CMK (cell line): ENCODE results near the gene ACADVL.
"Not testable (repeated sequence)": the region's sequence is repeated elsewhere in the genome, so short reads cannot be mapped to it uniquely, and the experiment has no call there.

ENCODE experiments used
- DNase-seq: peaks from one replicate; pipeline ENCODE4 v3.0.0-alpha.2; 2010; ENCODE audit warnings: low read depth

The ACADVL gene

GRCh38 chr17:7235693-7236665 lies 16.2 kb downstream of the ACADVL start:
- no peak for DNase-seq

- no peak for DNase-seq
Measured at GRCh38 chr17:7236808-7237207, 17.1 kb downstream of the ACADVL start.

DNA sequence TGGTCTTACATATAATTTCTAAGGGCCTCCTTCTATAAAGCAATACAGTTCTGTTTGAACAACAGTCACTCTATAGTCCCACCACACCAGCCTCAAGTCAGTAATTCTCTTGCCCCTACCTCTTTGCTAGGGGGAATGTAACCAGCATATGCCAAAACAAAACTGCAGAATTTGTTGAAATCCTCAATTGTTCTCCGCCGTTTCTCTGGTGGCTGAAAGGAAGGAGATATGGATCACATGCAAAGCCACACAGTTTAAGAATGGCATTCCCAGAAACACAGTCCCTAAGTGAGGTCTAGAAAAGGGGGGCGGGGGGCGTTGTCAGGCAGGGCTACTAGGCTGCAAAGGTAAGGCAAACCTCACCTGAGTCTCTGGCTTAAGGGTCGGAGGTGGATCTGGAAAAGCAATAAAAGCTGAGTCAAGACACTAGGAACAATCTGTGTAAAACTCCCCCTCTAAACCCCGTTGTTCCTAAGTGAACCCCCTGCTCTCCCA lies 17.6 kb downstream of the ACADVL start:
- no peak for DNase-seq

GRCh38 chr17:7237761-7238419 lies 18.2 kb downstream of the ACADVL start:
- DNase-seq: no peak

DNA sequence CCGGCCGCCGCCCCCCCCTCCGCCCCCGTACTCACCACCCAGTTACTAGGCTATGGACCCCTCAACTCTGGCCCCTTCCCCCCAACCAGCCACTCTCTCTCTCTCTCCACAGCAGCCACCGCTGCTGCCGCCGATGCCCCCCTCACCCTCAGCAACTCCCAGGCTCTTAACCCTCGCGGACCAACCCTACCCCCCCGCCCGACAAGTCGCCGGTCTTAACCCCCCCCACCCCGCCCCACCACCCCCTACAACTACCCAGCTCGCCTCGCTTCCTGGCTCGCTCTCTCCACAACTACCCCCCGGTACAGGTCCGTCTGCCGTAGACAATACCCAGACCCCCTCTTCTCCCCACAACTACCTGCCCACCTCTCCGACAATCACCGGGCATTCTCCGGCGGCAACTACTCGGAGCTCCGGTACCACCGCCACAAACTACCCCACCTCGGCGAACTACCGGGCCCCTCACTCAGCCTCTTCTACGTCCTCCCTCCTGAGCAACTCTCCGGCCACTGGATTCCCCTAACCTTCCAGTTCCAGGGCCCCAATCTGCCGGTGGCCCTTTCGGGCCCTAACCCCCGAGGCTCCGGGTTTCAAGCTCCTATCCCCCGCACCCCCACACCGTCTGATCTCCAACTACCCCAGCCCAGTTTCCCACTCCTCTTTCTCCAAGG lies 18.8 kb downstream of the ACADVL start:
- no peak for DNase-seq

DNA sequence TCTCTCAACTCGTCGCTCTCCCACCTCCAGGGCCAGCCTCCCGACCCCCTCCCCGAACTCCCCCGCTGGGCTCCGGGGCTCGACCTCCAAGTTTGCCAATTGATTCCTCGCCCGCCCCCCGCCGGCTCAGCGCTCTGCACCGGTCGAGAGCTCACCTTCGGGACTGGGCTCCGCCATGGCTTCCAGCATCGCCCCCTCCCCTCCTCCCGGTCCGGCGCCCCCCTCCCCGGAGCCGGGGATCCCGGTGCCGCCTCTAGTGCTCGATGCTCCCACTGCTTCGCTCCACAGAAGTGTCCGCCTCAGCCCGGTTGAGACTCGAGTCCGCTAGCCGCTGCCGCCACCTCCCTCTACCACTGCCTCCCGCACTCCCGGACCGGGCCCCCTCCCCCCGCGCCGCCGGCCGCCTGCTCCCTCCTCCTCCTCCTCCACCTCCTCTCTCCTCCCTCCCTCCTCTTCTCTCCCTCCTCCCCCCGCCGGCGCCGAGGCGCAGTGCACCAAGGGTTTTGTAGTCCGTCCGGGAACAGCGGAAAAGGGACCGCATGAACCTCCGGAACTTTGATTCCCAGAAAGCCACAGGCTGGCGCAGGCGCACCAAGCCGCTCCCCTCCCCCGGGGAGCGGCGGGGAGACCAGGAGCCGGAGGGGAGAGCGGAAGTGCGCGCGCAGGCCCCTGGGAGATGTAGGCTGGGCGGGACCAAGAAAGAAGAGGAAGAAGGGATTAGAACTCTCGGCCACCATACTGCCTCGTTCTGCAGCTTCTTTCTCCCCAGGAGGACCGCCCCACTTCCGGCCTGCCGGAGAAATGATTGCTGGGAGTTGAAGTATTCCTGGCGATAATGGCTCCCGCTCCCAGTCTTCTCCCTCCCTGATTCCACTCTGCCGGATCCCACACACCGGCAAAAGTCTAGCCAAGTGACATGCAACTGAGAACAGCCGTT lies 19.6 kb downstream of the ACADVL start, which contains the start of gene PHF23:
PHF23 (minus strand) TSS at position 367 of the 937 bp plus-strand sequence; CDS start at position 189, 178 bp downstream.
- DNase-seq: peak; percentile 90

GRCh38 chr17:7240375-7240774 lies 20.6 kb downstream of the ACADVL start:
- no peak for DNase-seq

- no peak for DNase-seq
Measured at GRCh38 chr17:7241090-7241733, 21.5 kb downstream of the ACADVL start.

DNA sequence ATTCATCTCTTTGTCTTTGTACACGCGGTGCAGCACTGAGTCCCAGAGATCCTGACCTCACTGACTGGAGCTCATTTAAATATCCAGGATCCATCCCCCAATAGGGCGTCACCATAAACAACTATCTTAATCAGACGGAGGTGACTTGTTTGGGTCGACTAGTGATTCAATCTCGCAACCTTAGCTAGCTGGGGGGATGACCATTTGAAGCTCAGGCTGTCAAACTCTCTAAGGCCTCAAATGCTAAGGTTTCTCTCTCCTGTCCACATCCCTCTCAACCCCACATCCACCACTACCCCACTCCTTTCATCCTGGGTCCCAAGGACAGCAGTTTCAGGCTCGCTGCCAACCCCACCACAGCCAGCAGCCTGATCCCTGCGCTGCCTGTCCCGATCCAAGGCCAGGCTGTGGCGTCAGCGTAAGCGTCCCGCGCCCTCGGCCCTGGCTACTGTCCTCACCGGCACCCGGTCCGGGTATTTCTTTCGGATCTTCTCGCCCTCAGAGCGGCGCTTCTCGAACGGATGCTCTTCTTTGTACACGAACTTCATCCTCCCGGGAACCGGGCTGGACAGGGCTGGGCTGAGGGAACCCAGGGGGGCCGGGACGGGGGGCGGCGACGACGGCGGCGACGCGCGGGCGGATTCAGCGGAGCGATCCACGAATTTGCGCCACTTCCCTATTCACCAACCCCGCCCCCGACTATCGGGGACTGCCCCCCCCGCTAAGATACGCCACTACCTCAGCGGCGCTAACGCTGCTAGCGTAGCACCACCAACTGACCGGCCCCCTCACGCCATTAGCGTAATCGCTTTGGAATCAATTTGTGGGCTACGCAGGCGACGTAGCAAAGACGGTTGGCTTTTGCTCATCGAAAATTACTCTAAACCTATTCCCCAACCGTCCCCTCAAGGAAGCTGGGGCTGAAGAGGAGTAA lies 22.3 kb downstream of the ACADVL start, which contains the start of gene GABARAP:
GABARAP (minus strand) TSS at position 667 of the 934 bp plus-strand sequence; CDS start at position 548, 119 bp downstream.
- no peak for DNase-seq

GRCh38 chr17:7242717-7243452 lies 23.1 kb downstream of the ACADVL start:
- DNase-seq: no peak

- DNase-seq: no peak
Measured at GRCh38 chr17:7243453-7243729, 23.7 kb downstream of the ACADVL start.

- DNase-seq: not testable (repeated sequence)
Measured at GRCh38 chr17:7243838-7244237, 24.1 kb downstream of the ACADVL start.

GRCh38 chr17:7246779-7247178 lies 27.0 kb downstream of the ACADVL start:
- DNase-seq: no peak

DNA sequence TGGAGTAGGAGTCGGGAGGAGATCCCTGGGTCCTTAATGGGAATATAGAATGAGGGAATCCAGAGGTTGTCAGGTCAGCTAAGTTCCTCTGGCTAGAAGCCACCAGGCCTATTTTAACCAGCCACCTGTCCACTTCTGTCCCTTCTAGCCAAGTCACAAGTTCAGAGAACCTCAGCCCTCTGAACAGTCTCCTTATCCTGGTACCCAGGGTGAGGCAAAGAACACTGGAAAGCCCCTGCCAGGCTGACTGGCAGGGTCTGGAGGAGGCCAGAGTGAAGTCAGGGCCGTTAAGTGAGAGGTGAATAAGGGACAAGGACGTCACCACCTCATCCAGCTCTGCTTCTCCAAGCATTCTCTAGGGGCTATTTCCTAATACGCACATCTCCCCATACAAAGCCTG lies 29.1 kb downstream of the ACADVL start:
- DNase-seq: no peak

- no peak for DNase-seq
Measured at GRCh38 chr17:7249214-7249613, 29.5 kb downstream of the ACADVL start.

DNA sequence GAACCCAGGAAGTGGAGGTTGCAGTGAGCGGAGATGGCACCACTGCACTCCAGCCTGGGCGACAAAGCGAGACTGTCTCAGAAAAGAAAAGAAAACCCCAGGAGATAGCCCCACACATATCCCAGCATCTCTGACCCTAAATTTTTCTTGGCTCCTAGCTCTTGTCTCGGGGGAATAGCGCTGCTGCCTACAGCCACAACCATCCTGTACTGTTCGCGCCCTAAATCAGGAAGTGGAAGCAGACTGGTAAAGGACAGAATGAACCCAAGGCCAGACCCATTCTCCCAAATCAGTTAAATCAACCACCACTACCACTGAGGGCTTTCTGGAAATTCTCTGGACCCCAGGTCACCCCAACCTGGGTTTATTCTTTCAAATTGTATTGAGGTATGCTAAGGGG lies 30.1 kb downstream of the ACADVL start:
- no peak for DNase-seq

- DNase-seq: no peak
Measured at GRCh38 chr17:7250695-7251627, 31.2 kb downstream of the ACADVL start.

GRCh38 chr17:7251661-7252175 lies 32.0 kb downstream of the ACADVL start, which contains the start of gene CTDNEP1:
Gene CTDNEP1, minus strand, starts transcription at chr17:7251734. Its CDS starts 438 bp downstream, at chr17:7251296.
- DNase-seq: no peak
